HG03175 (cell line): ENCODE results near the gene SATL1.
"Not testable (repeated sequence)": the region's sequence is repeated elsewhere in the genome, so short reads cannot be mapped to it uniquely, and the experiment has no call there.

ENCODE experiments used
- ATAC-seq: cut with Tn5 transposase; IDR thresholded peaks from one replicate; pipeline ENCODE4 v1.9.1; 2021; ENCODE audit warnings: mild to moderate bottlenecking, moderate library complexity; ENCODE audit not compliant: unreplicated experiment

Gene SATL1

GRCh38 chrX:85109235-85109634, 134.3 kb downstream of the SATL1 start:
- peak; percentile 53 for ATAC-seq

GRCh38 chrX:85108165-85108564, 135.4 kb downstream of the SATL1 start:
- no peak for ATAC-seq

GRCh38 chrX:85107407-85107806, 136.2 kb downstream of the SATL1 start:
- no peak for ATAC-seq

GRCh38 chrX:85089321-85089840, 154.2 kb downstream of the SATL1 start:
- no peak for ATAC-seq

GRCh38 chrX:85084770-85085393, 158.7 kb downstream of the SATL1 start:
- ATAC-seq, result peak; percentile 70

GRCh38 chrX:85077247-85077646, 166.3 kb downstream of the SATL1 start:
- not testable (repeated sequence) for ATAC-seq

- peak; percentile 74 for ATAC-seq
Measured at GRCh38 chrX:85065512-85066198, 177.9 kb downstream of the SATL1 start.

- no peak for ATAC-seq
Measured at GRCh38 chrX:85052636-85053343, 190.8 kb downstream of the SATL1 start.

- no peak for ATAC-seq
Measured at GRCh38 chrX:85052205-85052604, 191.4 kb downstream of the SATL1 start.

- no peak for ATAC-seq
Measured at GRCh38 chrX:85051627-85052026, 192.0 kb downstream of the SATL1 start.
